ENCODE data around the gene TLE2. TPM values are rescaled to one million over a fixed set of nuclear protein-coding genes. Genes with fewer than 3 reads are reported as not detected.

TLE2 gene
- total RNA-seq, 4 donors from 2014 or later: 81.3 to 114 (median 90.3) TPM

DNA sequence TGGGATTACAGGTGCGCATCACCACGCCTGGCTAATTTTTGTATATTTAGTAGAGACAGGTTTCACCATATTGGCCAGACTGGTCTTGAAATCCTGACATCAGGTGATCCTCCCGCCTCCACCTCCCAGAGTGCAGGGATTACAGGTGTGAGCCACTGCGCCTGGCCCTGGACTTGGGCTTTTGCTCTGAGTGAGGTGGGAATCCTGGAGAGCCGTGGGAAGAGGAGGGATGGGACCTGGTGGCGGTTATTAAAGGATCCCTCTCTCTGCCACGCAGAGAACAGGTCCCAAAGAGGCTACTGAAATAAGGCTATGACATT is 34.9 kb upstream of the TLE2 start:
- H3K27ac ChIP-seq: peak overlapping the region in 2 of 3 donors; percentile 97 to 98
- whole genome bisulfite sequencing, 2 donors: 89 to 94% methylated on average over 7 of the region's 7 CpGs
- DNase-seq: peak in 1 of 2 donors; percentile 53
- H3K4me3 ChIP-seq (replicated peaks in 1 of 3): no peak overlapping the region
- no peaks in the 10 kb centered on the region for H3K9me3 ChIP-seq
- H3K4me1 ChIP-seq: peaks cover 26 to 52% of the 10 kb centered on the region in 2 donors
- TF ChIP-seq, protein P1, sequence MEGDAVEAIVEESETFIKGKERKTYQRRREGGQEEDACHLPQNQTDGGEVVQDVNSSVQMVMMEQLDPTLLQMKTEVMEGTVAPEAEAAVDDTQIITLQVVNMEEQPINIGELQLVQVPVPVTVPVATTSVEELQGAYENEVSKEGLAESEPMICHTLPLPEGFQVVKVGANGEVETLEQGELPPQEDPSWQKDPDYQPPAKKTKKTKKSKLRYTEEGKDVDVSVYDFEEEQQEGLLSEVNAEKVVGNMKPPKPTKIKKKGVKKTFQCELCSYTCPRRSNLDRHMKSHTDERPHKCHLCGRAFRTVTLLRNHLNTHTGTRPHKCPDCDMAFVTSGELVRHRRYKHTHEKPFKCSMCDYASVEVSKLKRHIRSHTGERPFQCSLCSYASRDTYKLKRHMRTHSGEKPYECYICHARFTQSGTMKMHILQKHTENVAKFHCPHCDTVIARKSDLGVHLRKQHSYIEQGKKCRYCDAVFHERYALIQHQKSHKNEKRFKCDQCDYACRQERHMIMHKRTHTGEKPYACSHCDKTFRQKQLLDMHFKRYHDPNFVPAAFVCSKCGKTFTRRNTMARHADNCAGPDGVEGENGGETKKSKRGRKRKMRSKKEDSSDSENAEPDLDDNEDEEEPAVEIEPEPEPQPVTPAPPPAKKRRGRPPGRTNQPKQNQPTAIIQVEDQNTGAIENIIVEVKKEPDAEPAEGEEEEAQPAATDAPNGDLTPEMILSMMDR (IDR thresholded peaks at IDR 0.05): no peak
- TF ChIP-seq POLR2A (IDR thresholded peaks at IDR 0.05): no peak
- H3K36me3 ChIP-seq: peaks cover 8 to 11% of the 10 kb centered on the region in 2 donors
- no peaks in the 10 kb centered on the region for H3K27me3 ChIP-seq
- intact Hi-C loops (cut with DNase I): no loop called here

DNA sequence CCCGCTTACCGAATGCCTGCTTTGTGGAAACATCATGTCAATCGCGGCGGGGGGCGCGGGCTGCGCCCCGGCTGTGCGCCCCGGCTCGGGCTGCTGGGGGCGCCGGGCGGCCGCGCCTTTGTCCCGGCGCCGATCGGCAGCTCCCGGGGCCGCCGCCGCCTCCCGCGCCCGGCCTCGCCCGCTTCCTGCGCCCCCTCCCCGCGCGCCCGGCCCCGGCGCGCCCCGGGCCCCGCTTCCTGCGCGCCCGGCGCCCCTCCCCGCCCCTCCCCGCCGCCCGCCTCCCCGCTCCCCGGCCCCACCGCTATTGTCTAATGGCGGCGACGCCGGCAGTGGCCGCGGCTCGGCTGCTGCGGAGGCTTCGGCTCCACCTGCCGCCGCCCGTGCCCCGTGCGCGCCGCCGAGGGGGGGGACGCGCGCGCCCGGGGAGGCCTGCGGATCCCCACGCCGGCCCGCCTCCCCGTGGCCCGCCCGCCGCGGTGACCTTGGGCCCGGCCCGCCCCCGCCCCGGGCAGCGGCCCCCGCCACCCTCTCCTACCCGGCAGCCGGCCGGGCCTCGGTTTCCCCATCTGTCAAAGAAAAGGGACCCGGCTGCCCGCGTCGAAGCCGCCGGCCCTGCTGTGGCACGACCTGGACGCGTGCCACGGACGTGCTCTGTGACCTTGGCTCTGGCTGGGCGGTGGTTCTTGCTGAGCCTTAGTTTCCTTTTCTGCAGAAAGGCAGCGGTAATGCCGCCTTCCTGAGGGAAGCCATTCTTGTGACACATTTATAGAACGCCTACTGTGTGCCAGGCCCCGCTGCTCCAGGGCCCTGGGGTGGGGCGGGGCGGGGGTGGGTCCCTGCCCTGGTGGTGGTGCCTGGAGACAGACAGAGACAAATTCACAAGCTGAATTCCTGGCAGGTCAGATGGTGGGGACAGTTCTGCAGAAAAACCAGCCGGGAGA is 33.4 kb upstream of the TLE2 start, which contains the start of gene TLE5:
TSS of gene TLE5 (minus strand) at position 331 of the 941 bp plus-strand sequence. CDS start at position 36, 295 bp downstream.
- peak; percentile 69 to 72 for DNase-seq
- TF ChIP-seq POLR2A (IDR thresholded peaks at IDR 0.05): peak in 1 of 2 donors; percentile 66
- TF ChIP-seq, protein P1 (IDR thresholded peaks at IDR 0.05): peak in 1 of 6 experiments; percentile 4
- Histone ChIP-seq H3K27me3 (no peaks in the 10 kb centered on the region), H3K36me3 (peaks cover 14 to 16% of the 10 kb centered on the region in 2 donors), H3K4me3 (replicated peaks in 1 of 3) (peak within 1 kb of the TSS; percentile 12 to 83 (median 79)), H3K9me3 (no peaks in the 10 kb centered on the region), H3K27ac (peak within 1 kb of the TSS; percentile 97 to 99 (median 99)), H3K4me1 (peaks cover 38 to 67% of the 10 kb centered on the region in 2 donors)
- intact Hi-C loops (cut with DNase I): no loop called here
- 11 to 20% methylated on average over 4 to 5 of the region's 111 CpGs for WGBS, 2 donors

DNA sequence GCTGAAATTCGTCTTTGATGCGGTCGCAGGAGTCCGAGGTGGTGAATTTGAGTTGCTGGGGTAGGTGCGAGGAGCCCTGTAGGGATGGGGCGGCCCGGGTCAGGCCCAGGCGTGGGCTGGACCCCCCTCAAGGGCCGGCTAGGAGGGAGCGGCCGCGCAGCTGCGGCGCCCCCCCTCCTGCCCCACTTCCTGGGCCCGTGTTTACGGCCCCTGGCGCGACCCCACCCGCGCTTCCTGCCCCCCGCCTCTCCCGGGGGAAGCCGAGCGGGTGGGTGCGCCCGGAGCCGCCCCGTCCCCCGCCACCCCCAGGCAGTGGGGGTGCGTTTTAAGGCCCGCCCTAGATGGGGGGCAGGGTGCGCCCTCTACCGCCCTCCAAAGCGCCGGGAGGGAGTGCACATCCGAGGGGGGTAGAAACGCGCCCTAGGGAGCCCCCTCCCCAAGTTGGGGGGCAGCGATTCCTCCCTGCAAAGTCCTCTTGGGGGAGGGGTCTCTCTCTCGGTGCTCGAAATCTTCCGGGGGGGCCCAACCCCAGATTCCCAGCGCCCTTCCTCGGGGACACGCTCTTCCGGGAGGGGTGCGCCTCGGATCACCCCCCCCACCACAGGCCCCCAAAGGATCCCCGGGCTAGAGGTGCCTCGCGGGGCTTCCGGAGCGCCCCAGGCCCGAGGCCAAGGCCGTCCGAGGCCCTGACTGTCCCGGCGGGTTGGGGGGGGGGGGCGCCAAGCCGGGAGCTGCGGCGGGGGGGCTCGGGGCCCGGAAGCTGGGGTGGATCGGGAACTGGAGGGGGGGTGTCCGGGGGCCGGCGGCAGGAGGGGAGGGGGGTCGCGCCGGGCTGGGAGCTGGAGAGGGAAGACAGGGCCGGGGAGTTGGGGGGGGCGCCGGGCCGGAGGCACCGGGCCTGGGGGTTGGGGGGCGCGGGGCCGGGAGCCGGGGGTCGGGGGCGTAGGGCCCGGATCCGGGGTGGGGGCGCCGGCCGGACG is 32.4 kb upstream of the TLE2 start:
- 0 to 14% methylated on average over 5 to 12 of the region's 88 CpGs for WGBS, 2 donors
- peak overlapping the region; percentile 96 to 99 (median 99) for H3K27ac ChIP-seq
- H3K4me3 ChIP-seq (replicated peaks in 1 of 3): peak overlapping the region; percentile 12 to 83 (median 79)
- DNase-seq: peak; percentile 59 to 64
- peaks cover 14 to 16% of the 10 kb centered on the region in 2 donors for H3K36me3 ChIP-seq
- H3K9me3 ChIP-seq: no peaks in the 10 kb centered on the region
- peaks cover 45 to 77% of the 10 kb centered on the region in 2 donors for H3K4me1 ChIP-seq
- intact Hi-C loops (cut with DNase I): no loop called here
- no peaks in the 10 kb centered on the region for H3K27me3 ChIP-seq
- TF ChIP-seq POLR2A (IDR thresholded peaks at IDR 0.05): peak in 1 of 2 donors; percentile 48
- TF ChIP-seq, protein P1 (IDR thresholded peaks at IDR 0.05): peak in 1 of 6 experiments; percentile 32

DNA sequence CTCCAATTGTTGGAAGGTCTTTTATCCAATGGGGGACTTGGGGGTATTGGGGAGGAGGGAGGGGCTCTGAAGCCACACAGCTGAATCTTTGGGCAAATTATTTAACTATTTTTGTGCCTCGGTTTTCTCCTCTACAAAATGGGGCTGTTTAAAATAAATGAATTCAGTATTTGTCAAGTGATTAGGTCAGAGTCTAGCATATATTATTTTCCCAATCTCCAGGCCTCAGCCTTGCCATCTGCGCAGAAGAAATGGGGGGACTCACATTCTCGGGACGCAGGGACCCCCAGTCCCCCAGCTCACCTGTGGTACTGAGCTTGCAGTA is 31.7 kb upstream of the TLE2 start:
- H3K4me3 ChIP-seq (replicated peaks in 1 of 3): peak overlapping the region in 2 of 3 donors; percentile 79 to 83
- peaks cover 16% of the 10 kb centered on the region in 2 donors for H3K36me3 ChIP-seq
- no peak for TF ChIP-seq POLR2A (IDR thresholded peaks at IDR 0.05)
- TF ChIP-seq, protein P1 (IDR thresholded peaks at IDR 0.05): no peak
- peak overlapping the region; percentile 96 to 99 (median 99) for H3K27ac ChIP-seq
- no peaks in the 10 kb centered on the region for H3K27me3 ChIP-seq
- intact Hi-C loops (cut with DNase I): no loop called here
- H3K9me3 ChIP-seq: no peaks in the 10 kb centered on the region
- H3K4me1 ChIP-seq: peaks cover 45 to 78% of the 10 kb centered on the region in 2 donors
- 29 to 38% methylated on average over 4 of the region's 4 CpGs for WGBS, 2 donors
- DNase-seq: no peak

Measured in thyroid gland (tissue), 4 donors.